ENCODE measurements around the gene RPP25L. TPM values are rescaled to one million over a fixed set of nuclear protein-coding genes. Genes with fewer than 3 reads are reported as not detected.

RPP25L gene
- polyA plus RNA-seq, 1 experiment = 19.4 TPM

DNA sequence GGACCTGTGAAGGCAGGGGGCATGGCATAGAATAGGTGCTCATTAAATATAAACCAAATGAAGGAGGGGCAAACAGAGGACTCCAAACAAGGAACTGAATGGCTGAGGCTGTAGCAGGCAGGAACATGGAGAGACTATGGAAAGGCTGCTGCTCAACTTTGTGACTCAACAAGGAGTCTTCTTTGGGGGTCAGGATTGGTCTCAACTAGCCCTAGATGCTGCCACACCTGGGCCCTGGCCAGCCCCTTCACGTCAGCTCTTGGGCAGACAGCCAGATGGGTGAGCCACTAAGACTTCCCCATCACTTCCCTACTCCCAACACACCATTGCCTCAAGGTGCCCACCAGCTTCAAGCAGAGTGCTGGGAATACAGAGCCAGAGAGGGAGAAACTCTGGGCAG lies 11.0 kb downstream of the RPP25L start:
- ChIA-PET POLR2A (no interaction called here), CTCF (interaction anchor here (1.0 to 3.1 kb wide), 3 partner anchors 9 to 197 kb away, joined by 3 to 12 read pairs (median 9); no protein-coding TSS in a partner anchor)
- Histone ChIP-seq H3K4me3 (ENCODE audit: low read depth, low read length) (no peak overlapping the region), H3K27ac (ENCODE audit: low read depth, low read length) (no peak overlapping the region), H3K9me3 (ENCODE audit: control insufficient read depth, insufficient read depth, low read length) (no peaks in the 10 kb centered on the region), H3K27me3 (ENCODE audit: control insufficient read depth, insufficient read depth, low read length) (peaks cover 45% of the 10 kb centered on the region)
- no peak for DNase-seq (ENCODE audit: low read depth, low spot score)
- TF ChIP-seq, protein P1, sequence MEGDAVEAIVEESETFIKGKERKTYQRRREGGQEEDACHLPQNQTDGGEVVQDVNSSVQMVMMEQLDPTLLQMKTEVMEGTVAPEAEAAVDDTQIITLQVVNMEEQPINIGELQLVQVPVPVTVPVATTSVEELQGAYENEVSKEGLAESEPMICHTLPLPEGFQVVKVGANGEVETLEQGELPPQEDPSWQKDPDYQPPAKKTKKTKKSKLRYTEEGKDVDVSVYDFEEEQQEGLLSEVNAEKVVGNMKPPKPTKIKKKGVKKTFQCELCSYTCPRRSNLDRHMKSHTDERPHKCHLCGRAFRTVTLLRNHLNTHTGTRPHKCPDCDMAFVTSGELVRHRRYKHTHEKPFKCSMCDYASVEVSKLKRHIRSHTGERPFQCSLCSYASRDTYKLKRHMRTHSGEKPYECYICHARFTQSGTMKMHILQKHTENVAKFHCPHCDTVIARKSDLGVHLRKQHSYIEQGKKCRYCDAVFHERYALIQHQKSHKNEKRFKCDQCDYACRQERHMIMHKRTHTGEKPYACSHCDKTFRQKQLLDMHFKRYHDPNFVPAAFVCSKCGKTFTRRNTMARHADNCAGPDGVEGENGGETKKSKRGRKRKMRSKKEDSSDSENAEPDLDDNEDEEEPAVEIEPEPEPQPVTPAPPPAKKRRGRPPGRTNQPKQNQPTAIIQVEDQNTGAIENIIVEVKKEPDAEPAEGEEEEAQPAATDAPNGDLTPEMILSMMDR (IDR thresholded peaks at IDR 0.05; ENCODE audit: low read depth, low read length) = no peak

DNA sequence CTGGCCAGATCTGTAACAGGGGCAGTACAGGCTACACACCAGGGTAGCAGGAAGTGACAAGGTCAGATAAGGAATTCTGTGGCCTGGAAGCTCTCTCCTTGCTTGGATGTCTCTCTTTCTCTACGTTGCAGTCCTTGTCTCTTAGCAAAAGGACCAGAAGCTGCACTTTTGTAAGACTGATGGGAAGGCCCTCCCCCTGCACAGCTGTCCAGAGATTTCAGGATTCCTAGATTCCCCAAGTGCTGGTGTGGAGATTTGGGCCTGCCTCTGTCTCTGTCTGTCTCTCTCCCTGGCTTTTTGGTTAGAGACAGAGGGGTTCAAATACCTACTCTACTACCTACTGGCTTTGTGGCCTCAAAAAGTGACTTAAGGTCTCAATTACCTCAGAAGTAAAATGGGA lies 12.4 kb downstream of the RPP25L start:
- no peak overlapping the region for H3K4me3 ChIP-seq (ENCODE audit: low read depth, low read length)
- TF ChIP-seq, protein P1 (IDR thresholded peaks at IDR 0.05; ENCODE audit: low read depth, low read length) = no peak
- DNase-seq (ENCODE audit: low read depth, low spot score) = no peak
- POLR2A ChIA-PET = no interaction called here
- H3K9me3 ChIP-seq (ENCODE audit: control insufficient read depth, insufficient read depth, low read length) = no peaks in the 10 kb centered on the region
- no peak overlapping the region for H3K27ac ChIP-seq (ENCODE audit: low read depth, low read length)
- CTCF ChIA-PET = interaction anchor here (1.1 to 3.1 kb wide), 2 partner anchors 12 to 52 kb away, joined by 3 to 9 read pairs; partner anchors contain the start of gene RPP25L
- peaks cover 42% of the 10 kb centered on the region for H3K27me3 ChIP-seq (ENCODE audit: control insufficient read depth, insufficient read depth, low read length)

DNA sequence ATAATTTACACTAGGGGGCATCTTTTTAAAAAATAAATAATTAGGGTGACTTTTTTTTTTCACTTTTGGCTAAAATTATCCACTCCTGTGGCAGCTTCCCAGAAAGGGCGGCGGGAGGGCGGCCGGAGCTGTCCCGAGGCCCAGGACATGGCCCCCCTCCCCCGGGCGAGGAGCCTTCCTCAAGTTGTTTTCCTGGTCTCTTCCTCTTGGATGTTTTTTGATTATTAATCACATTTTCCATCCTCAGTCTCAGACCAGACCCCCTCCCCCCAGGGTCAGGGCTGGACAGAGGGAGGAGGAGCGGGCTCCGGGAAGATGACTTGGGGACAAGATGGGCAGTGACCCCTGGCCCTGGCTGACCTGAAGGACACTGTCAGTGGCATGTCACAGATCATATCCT lies 17.7 kb downstream of the RPP25L start:
- POLR2A ChIA-PET = interaction anchor here (1.1 kb wide), 1 partner anchor 112 kb away, joined by 3 read pairs; no protein-coding TSS in a partner anchor
- no peak for DNase-seq (ENCODE audit: low read depth, low spot score)
- peaks cover 73% of the 10 kb centered on the region for H3K27me3 ChIP-seq (ENCODE audit: control insufficient read depth, insufficient read depth, low read length)

DNA sequence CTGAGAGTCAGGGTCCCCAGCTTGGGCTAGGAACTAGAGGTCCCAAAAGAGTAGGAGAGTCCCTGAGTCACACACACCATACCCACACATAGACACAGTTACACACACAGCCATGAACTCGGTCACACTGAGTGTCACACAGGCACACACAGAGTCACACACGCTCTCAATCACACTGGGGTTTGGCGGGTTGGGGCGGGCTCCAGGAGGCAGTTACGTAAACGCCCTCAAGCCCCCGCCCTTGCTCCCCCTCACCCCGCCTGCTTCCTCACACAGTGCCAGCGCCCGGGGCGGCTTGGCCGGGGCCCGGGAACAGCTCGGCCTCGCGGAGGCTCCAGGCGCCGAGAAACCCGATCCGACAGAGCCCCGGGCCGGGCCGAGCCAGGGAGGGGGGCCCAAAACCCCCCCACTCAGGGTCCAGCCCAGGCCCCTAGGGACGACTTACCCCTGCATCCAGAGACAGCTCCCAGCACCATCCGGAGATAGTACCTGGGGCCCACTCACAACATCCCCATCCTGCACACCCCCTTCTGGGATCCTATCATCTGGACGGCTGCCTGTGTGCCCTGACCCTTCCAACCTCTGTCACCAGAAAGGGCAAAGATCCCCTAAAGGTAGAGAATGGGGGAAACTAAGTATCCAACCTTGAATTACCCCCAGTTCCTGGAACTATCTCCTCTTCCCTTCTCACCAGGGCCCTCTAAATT lies 18.8 kb downstream of the RPP25L start:
- Histone ChIP-seq H3K27me3 (ENCODE audit: control insufficient read depth, insufficient read depth, low read length) (peaks cover 79% of the 10 kb centered on the region), H3K9me3 (ENCODE audit: control insufficient read depth, insufficient read depth, low read length) (no peaks in the 10 kb centered on the region; the same call in 1 of the 2 replicates), H3K4me3 (ENCODE audit: low read depth, low read length) (no peak overlapping the region), H3K27ac (ENCODE audit: low read depth, low read length) (no peak overlapping the region)
- ChIA-PET POLR2A (interaction anchor here (1.1 kb wide), 1 partner anchor 111 kb away, joined by 3 read pairs; no protein-coding TSS in a partner anchor), CTCF (interaction anchor here (0.5 to 3.6 kb wide), 6 partner anchors 14 to 305 kb away, joined by 3 to 110 read pairs (median 34); no protein-coding TSS in a partner anchor)
- TF ChIP-seq, protein P1 (IDR thresholded peaks at IDR 0.05; ENCODE audit: low read depth, low read length) = no peak
- DNase-seq (ENCODE audit: low read depth, low spot score) = no peak

More for the DNA sequence above, 17.7 kb downstream of the RPP25L start:
- CTCF ChIA-PET = interaction anchor here (0.6 to 1.9 kb wide), 4 partner anchors 40 to 190 kb away, joined by 3 to 14 read pairs (median 6); no protein-coding TSS in a partner anchor
- TF ChIP-seq, protein P1 (IDR thresholded peaks at IDR 0.05; ENCODE audit: low read depth, low read length) = no peak
- no peak overlapping the region for H3K4me3 ChIP-seq (ENCODE audit: low read depth, low read length)
- H3K9me3 ChIP-seq (ENCODE audit: control insufficient read depth, insufficient read depth, low read length) = no peaks in the 10 kb centered on the region; the same call in 1 of the 2 replicates
- H3K27ac ChIP-seq (ENCODE audit: low read depth, low read length) = no peak overlapping the region
